Measurements from ENCODE around the gene PRDM5. TPM values are rescaled to one million over a fixed set of nuclear protein-coding genes. Genes with fewer than 3 reads are reported as not detected.

PRDM5 gene
- total and polyA plus RNA-seq, 2 donors (not counting 3 experiments of a cell fraction or from before 2014, with no cell fraction given) = 2.2 to 8.1 TPM

DNA sequence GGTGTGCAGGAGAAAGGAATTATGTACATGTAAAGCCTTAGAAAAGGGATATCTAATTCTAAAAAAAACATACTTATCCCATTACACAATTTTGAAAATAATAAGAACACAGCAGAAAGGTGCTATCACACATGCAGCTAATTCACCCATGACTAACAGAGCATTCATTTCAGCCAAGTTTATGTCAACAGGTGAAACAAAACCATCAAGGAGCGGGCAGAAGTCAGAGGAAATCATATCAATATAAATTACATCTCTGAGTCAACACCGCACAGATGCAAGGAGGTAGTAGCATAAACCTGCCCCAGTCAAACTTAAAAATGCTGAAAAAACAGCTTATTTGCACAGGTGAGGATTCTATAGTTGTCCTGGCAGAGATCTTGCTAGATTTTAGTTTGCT is 197.9 kb downstream of the PRDM5 start:
- Histone ChIP-seq H3K4me2 (ENCODE audit: insufficient read depth, low read length) (no peak overlapping the region), H3K9me1 (replicated peaks; ENCODE audit: control insufficient read depth, extremely low read depth, insufficient read depth, low read length) (no peaks in the 10 kb centered on the region), H3K27me3 (ENCODE audit: control insufficient read depth in 2 of 2, insufficient read depth in 2 of 2, low read length in 2 of 2) (no peaks in the 10 kb centered on the region), H4K20me1 (replicated peaks; ENCODE audit: control insufficient read depth, extremely low read depth, insufficient read depth, low read length) (no peaks in the 10 kb centered on the region), H3K79me2 (ENCODE audit: control insufficient read depth, insufficient read depth, low read length) (no peaks in the 10 kb centered on the region), H3K9me3 (replicated peaks; ENCODE audit: control insufficient read depth, insufficient read depth, low read length) (no peaks in the 10 kb centered on the region), H3K4me3 (replicated peaks in 1 of 3; ENCODE audit: insufficient read depth in 1 of 3, low read depth in 1 of 3, low read length in 3 of 3) (no peak overlapping the region), H3K4me1 (ENCODE audit: control insufficient read depth, extremely low read depth, insufficient read depth, low read length) (no peaks in the 10 kb centered on the region), H3K27ac (ENCODE audit: insufficient read depth, low read depth, low read length) (no peak overlapping the region), H2AFZ (ENCODE audit: low read depth, low read length) (no peak overlapping the region), H3K9ac (replicated peaks; ENCODE audit: extremely low read depth, insufficient read depth, low read length) (no peak overlapping the region), H3K36me3 (ENCODE audit: control insufficient read depth in 2 of 2, extremely low read depth in 1 of 2, insufficient read depth in 2 of 2, low read length in 2 of 2) (no peaks in the 10 kb centered on the region)
- BruUV-seq (replicated peaks) = no TSS peak
- DNase-seq (ENCODE audit: low read depth, low spot score) (no peak), FAIRE-seq (no peak)
- intact Hi-C loops (cut with micrococcal nuclease) (no loop called here), dilution Hi-C loops (cut with MboI; ENCODE audit: extremely low pct_ligation_motif_present, low sequenced_read_pairs) (no loop called here)
- no peak for TF ChIP-seq EZH2 (IDR thresholded peaks at IDR 0.05; ENCODE audit: borderline replicate concordance, low read depth, low read length, severe bottlenecking)
- TF ChIP-seq, protein P1, sequence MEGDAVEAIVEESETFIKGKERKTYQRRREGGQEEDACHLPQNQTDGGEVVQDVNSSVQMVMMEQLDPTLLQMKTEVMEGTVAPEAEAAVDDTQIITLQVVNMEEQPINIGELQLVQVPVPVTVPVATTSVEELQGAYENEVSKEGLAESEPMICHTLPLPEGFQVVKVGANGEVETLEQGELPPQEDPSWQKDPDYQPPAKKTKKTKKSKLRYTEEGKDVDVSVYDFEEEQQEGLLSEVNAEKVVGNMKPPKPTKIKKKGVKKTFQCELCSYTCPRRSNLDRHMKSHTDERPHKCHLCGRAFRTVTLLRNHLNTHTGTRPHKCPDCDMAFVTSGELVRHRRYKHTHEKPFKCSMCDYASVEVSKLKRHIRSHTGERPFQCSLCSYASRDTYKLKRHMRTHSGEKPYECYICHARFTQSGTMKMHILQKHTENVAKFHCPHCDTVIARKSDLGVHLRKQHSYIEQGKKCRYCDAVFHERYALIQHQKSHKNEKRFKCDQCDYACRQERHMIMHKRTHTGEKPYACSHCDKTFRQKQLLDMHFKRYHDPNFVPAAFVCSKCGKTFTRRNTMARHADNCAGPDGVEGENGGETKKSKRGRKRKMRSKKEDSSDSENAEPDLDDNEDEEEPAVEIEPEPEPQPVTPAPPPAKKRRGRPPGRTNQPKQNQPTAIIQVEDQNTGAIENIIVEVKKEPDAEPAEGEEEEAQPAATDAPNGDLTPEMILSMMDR (IDR thresholded peaks at IDR 0.05; ENCODE audit: extremely low read depth in 1 of 2, insufficient read depth in 1 of 2, low read depth in 1 of 2, low read length in 2 of 2) = no peak
- no peak for TF ChIP-seq JUN (IDR thresholded peaks at IDR 0.05; ENCODE audit: borderline replicate concordance, insufficient read depth, insufficient read length, low read depth)
- TF ChIP-seq POLR2AphosphoS5 (IDR thresholded peaks at IDR 0.05; ENCODE audit: insufficient read depth, low read depth, low read length) = no peak
- no peak for TF ChIP-seq POLR2A (IDR thresholded peaks at IDR 0.05; ENCODE audit: low read depth, low read length)
- TF ChIP-seq, protein P2, sequence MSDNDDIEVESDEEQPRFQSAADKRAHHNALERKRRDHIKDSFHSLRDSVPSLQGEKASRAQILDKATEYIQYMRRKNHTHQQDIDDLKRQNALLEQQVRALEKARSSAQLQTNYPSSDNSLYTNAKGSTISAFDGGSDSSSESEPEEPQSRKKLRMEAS (IDR thresholded peaks at IDR 0.05; ENCODE audit: insufficient read depth, insufficient read length) = no peak
- no peak for TF ChIP-seq FOS (IDR thresholded peaks at IDR 0.05; ENCODE audit: borderline replicate concordance, insufficient read depth, low read length)
- TF ChIP-seq GATA2 (IDR thresholded peaks at IDR 0.05; ENCODE audit: insufficient read depth, insufficient read length, low read depth, low read length) = no peak
- TF ChIP-seq MYC (IDR thresholded peaks at IDR 0.05; ENCODE audit: low read depth, low read length) = no peak
- ChIA-PET CTCF (interaction anchor here (1.0 to 1.2 kb wide), 2 partner anchors 253 to 468 kb away, joined by 3 to 5 read pairs; no protein-coding TSS in a partner anchor), POLR2A (no interaction called here)

Measured in endothelial cell of umbilical vein (primary cell).